ENCODE results near the gene SELENOI. TPM values are rescaled to one million over a fixed set of nuclear protein-coding genes. Genes with fewer than 3 reads are reported as not detected.
"Not testable (repeated sequence)": the region's sequence is repeated elsewhere in the genome, so short reads cannot be mapped to it uniquely, and the experiment has no call there.

SELENOI gene
- total RNA-seq, 1 donor from 2014 or later, result 13.0 TPM

DNA sequence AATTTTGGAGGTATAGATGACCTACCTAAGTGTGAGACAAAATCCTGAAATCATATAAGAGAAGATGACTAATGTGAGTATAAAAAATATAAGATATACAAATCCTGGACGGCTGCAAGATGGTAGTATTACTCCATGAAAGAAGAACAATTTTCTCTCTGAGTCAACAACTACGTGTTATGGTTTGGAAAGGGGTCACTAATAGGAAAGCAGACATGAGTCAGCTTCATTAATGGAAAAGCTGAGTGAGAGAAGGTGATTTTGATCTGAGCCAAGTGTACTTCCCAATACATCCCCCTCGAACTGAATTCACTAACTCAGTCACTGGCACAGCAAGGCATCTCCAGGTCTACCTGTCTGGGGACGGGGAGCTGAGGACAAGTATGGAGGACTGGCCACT, 20.1 kb upstream of the SELENOI start:
- H3K27me3 ChIP-seq (ENCODE audit: control insufficient read depth in 3 of 3, insufficient read depth in 3 of 3, low read length in 3 of 3), result no peaks in the 10 kb centered on the region
- no peak overlapping the region for H3K9ac ChIP-seq (ENCODE audit: low read depth in 1 of 3, low read length in 3 of 3)
- no peaks in the 10 kb centered on the region for H3K36me3 ChIP-seq (ENCODE audit: control insufficient read depth in 3 of 3, insufficient read depth in 3 of 3, low read length in 3 of 3)
- no peak overlapping the region for H3K4me3 ChIP-seq (ENCODE audit: low read length in 3 of 3)
- H3K4me1 ChIP-seq (ENCODE audit: control insufficient read depth in 3 of 3, insufficient read depth in 3 of 3, low read length in 3 of 3), result peaks cover 0 to 4% (median 0%) of the 10 kb centered on the region in 3 donors
- H3K27ac ChIP-seq (ENCODE audit: low read depth, low read length), result no peak overlapping the region
- no peaks in the 10 kb centered on the region for H3K9me3 ChIP-seq (ENCODE audit: control insufficient read depth in 3 of 3, low read length in 3 of 3)

DNA sequence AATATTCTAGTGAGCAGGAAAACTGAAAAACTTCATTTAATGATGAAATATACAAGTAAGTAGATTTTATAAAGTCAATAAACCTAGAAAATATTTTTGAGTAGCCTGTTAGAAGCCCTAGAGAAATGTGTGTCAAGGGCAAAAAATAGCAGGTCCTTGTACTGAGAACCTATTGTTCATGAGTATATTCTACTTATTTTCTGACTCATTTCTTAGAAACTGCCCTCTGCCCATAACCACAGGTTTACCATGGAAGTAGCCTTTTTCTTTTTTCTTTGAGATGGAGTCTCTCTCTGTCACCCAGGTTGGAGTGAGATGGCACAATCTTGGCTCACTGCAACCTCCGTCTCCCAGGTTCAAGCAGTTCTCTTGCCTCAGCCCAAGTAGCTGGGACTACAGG, 19.4 kb upstream of the SELENOI start:
- no peaks in the 10 kb centered on the region for H3K27me3 ChIP-seq (ENCODE audit: control insufficient read depth in 3 of 3, insufficient read depth in 3 of 3, low read length in 3 of 3)
- H3K36me3 ChIP-seq (ENCODE audit: control insufficient read depth in 3 of 3, insufficient read depth in 3 of 3, low read length in 3 of 3), result no peaks in the 10 kb centered on the region
- H3K4me3 ChIP-seq (ENCODE audit: low read length in 3 of 3), result no peak overlapping the region
- H3K9ac ChIP-seq (ENCODE audit: low read depth in 1 of 3, low read length in 3 of 3), result no peak overlapping the region
- H3K4me1 ChIP-seq (ENCODE audit: control insufficient read depth in 3 of 3, insufficient read depth in 3 of 3, low read length in 3 of 3), result peaks cover 0 to 4% (median 0%) of the 10 kb centered on the region in 3 donors
- no peak overlapping the region for H3K27ac ChIP-seq (ENCODE audit: low read depth, low read length)
- H3K9me3 ChIP-seq (ENCODE audit: control insufficient read depth in 3 of 3, low read length in 3 of 3), result no peaks in the 10 kb centered on the region

DNA sequence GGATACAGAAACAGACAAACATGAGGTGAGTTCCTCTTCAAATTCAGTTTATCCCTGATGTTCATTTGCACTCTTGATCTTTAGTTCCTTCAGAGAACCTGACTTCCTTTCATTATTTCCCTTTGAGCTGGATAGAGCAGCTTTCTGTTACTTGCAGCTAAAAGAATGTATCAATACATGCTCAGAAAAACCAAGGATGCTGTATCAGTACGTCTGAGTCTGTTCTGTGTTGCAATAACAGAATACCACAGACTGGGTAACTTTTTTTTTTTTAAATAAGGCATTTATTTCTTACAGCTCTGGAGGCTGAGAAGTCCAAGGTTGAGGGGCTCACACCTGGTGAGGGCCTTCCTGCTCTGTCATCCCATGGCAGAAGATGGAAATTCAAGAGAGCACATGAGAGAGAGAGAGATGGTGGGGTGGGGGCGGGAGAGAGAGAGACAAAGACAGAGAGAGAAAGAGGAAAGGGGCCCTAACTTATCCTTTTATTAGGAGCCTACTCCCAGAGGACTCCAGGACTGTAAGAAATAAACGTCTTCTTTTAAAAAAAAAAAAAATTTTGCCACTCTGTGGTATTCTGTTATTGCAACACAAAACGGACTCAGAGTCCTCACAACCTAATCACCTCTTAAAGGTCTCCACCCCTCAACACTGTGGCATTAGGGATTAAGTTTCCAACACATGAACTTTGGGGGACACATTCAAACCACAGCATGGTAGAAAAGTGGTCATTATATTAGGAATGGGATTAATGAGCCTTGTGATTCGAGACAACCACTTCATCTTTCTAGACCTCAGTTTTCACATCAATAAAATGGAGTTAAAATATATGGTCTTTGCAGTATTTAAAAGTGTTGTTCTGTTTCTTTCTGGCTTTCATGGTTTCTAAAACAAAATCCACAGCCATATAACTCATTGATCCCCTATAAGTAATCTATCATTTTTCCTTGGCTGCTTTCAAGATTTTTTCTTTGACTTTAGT, 18.4 kb upstream of the SELENOI start:
- Histone ChIP-seq H3K36me3 (ENCODE audit: control insufficient read depth in 3 of 3, insufficient read depth in 3 of 3, low read length in 3 of 3) (no peaks in the 10 kb centered on the region), H3K4me3 (ENCODE audit: low read length in 3 of 3) (no peak overlapping the region), H3K4me1 (ENCODE audit: control insufficient read depth in 3 of 3, insufficient read depth in 3 of 3, low read length in 3 of 3) (peaks cover 0 to 4% (median 0%) of the 10 kb centered on the region in 3 donors), H3K27me3 (ENCODE audit: control insufficient read depth in 3 of 3, insufficient read depth in 3 of 3, low read length in 3 of 3) (no peaks in the 10 kb centered on the region), H3K9ac (ENCODE audit: low read depth in 1 of 3, low read length in 3 of 3) (no peak overlapping the region), H3K27ac (ENCODE audit: low read depth, low read length) (no peak overlapping the region), H3K9me3 (ENCODE audit: control insufficient read depth in 3 of 3, low read length in 3 of 3) (no peaks in the 10 kb centered on the region)

DNA sequence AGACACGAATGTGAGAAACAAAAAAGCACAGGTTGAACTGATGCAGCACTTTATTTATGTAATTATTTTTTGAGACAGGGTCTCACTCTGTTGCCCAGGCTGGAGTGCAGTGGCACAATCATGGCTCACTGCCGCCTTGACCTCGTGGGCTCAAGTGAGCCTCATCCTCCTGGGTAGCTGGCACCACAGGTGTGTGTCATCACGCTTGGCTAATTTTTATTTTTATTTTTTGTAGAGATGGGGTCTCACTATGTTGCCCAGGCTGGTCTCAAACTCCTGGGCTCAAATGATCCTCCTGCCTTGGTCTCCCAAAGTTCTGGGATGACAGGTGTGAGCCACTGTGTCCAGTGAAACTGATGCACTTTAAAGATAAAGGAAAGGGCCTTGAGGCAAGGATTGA, 16.9 kb upstream of the SELENOI start:
- H3K36me3 ChIP-seq (ENCODE audit: control insufficient read depth in 3 of 3, insufficient read depth in 3 of 3, low read length in 3 of 3); H3K27ac ChIP-seq (ENCODE audit: low read depth, low read length); H3K4me1 ChIP-seq (ENCODE audit: control insufficient read depth in 3 of 3, insufficient read depth in 3 of 3, low read length in 3 of 3); H3K9me3 ChIP-seq (ENCODE audit: control insufficient read depth in 3 of 3, low read length in 3 of 3); H3K27me3 ChIP-seq (ENCODE audit: control insufficient read depth in 3 of 3, insufficient read depth in 3 of 3, low read length in 3 of 3); H3K4me3 ChIP-seq (ENCODE audit: low read length in 3 of 3); H3K9ac ChIP-seq (ENCODE audit: low read depth in 1 of 3, low read length in 3 of 3): not testable (repeated sequence)

DNA sequence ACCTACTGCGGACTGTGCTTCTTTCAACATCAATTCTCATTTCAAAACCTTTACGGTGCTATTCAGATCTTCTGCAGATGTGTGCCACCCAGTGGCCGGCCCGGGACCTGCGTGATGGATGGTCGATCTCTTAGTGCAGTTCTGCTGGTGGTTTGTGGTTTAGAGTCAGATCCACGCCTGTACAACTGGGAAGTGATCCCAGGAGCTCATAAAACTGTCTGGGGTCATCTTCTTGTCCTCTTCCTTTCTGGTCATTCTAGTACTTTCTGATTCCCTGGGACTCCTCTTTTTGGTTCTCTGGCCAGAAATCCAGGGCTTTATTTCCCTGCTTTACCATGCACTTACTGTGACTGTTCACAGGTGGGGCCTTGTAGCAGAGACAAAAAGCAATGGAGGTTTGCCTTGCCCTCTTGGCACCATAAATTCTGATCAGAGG, 15.8 kb upstream of the SELENOI start:
- Histone ChIP-seq H3K36me3 (ENCODE audit: control insufficient read depth in 3 of 3, insufficient read depth in 3 of 3, low read length in 3 of 3) (no peaks in the 10 kb centered on the region), H3K9me3 (ENCODE audit: control insufficient read depth in 3 of 3, low read length in 3 of 3) (no peaks in the 10 kb centered on the region), H3K27me3 (ENCODE audit: control insufficient read depth in 3 of 3, insufficient read depth in 3 of 3, low read length in 3 of 3) (no peaks in the 10 kb centered on the region), H3K4me3 (ENCODE audit: low read length in 3 of 3) (no peak overlapping the region), H3K27ac (ENCODE audit: low read depth, low read length) (no peak overlapping the region), H3K9ac (ENCODE audit: low read depth in 1 of 3, low read length in 3 of 3) (no peak overlapping the region), H3K4me1 (ENCODE audit: control insufficient read depth in 3 of 3, insufficient read depth in 3 of 3, low read length in 3 of 3) (peaks cover 0 to 4% (median 0%) of the 10 kb centered on the region in 3 donors)

DNA sequence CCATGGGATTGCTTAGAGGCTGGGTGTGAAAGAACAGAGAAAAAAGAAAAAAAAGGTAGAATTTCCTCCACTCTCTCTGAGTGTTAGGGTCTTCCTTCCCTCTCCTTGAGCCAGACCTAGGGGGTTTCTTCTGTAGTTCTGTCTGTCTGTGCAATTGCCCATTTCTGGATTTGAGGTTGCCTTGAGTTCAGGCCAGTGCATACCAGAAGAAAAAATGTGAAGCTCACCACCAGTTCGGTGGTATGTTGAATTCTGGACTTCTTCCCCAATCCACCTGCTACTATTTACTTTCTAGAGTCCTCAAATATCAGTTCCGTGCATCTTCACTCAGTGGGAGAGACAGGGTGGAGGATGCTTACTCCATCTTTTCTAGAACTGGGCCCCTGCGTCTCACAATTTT, 15.3 kb upstream of the SELENOI start:
- no peaks in the 10 kb centered on the region for H3K9me3 ChIP-seq (ENCODE audit: control insufficient read depth in 3 of 3, low read length in 3 of 3)
- no peaks in the 10 kb centered on the region for H3K36me3 ChIP-seq (ENCODE audit: control insufficient read depth in 3 of 3, insufficient read depth in 3 of 3, low read length in 3 of 3)
- no peak overlapping the region for H3K4me3 ChIP-seq (ENCODE audit: low read length in 3 of 3)
- no peak overlapping the region for H3K27ac ChIP-seq (ENCODE audit: low read depth, low read length)
- H3K4me1 ChIP-seq (ENCODE audit: control insufficient read depth in 3 of 3, insufficient read depth in 3 of 3, low read length in 3 of 3), result peaks cover 0 to 4% (median 0%) of the 10 kb centered on the region in 3 donors
- no peaks in the 10 kb centered on the region for H3K27me3 ChIP-seq (ENCODE audit: control insufficient read depth in 3 of 3, insufficient read depth in 3 of 3, low read length in 3 of 3)
- H3K9ac ChIP-seq (ENCODE audit: low read depth in 1 of 3, low read length in 3 of 3), result no peak overlapping the region

DNA sequence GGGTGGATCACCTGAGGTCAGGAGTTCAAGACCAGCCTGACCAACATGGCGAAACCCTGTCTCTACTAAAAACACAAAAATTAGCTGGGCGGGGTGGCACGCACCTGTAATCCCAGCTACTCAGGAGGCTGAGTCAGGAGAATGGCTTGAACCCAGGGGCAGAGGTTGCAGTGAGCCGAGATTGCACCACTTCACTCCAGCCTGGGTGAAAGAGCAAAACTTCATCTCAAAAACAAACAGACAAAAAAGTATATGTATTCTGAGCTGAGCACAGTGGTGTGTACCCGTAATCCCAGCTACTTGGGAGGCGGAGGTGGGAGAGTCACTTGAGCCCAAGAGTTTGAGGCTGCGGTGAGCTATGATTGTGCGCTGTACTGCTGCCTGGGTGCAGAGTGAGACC, 14.6 kb upstream of the SELENOI start:
- H3K27me3 ChIP-seq (ENCODE audit: control insufficient read depth in 3 of 3, insufficient read depth in 3 of 3, low read length in 3 of 3); H3K9ac ChIP-seq (ENCODE audit: low read depth in 1 of 3, low read length in 3 of 3); H3K4me3 ChIP-seq (ENCODE audit: low read length in 3 of 3); H3K36me3 ChIP-seq (ENCODE audit: control insufficient read depth in 3 of 3, insufficient read depth in 3 of 3, low read length in 3 of 3); H3K4me1 ChIP-seq (ENCODE audit: control insufficient read depth in 3 of 3, insufficient read depth in 3 of 3, low read length in 3 of 3); H3K27ac ChIP-seq (ENCODE audit: low read depth, low read length); H3K9me3 ChIP-seq (ENCODE audit: control insufficient read depth in 3 of 3, low read length in 3 of 3): not testable (repeated sequence)

DNA sequence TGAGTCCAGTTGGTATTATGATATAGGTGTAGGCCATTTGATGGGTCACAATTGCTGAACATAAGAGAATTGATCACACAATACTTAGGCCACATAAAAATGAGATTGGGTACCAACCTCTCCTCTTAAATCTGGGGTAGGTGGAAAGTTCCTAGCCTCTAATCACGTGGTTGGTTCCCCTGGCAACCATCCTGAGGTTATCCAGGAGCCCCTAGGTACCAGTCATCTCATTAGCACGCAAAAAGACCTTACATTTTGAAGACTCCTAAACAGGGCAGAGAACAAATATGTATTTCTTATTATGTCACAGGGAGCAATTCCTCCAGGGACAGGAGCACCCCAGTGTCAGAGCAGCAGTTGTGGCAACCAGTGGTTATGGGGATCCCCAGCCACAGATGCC, 12.7 kb upstream of the SELENOI start:
- Histone ChIP-seq H3K27me3 (ENCODE audit: control insufficient read depth in 3 of 3, insufficient read depth in 3 of 3, low read length in 3 of 3) (no peaks in the 10 kb centered on the region), H3K27ac (ENCODE audit: low read depth, low read length) (no peak overlapping the region), H3K9ac (ENCODE audit: low read depth in 1 of 3, low read length in 3 of 3) (no peak overlapping the region), H3K36me3 (ENCODE audit: control insufficient read depth in 3 of 3, insufficient read depth in 3 of 3, low read length in 3 of 3) (no peaks in the 10 kb centered on the region), H3K9me3 (ENCODE audit: control insufficient read depth in 3 of 3, low read length in 3 of 3) (no peaks in the 10 kb centered on the region), H3K4me1 (ENCODE audit: control insufficient read depth in 3 of 3, insufficient read depth in 3 of 3, low read length in 3 of 3) (peaks cover 0 to 4% (median 0%) of the 10 kb centered on the region in 3 donors), H3K4me3 (ENCODE audit: low read length in 3 of 3) (no peak overlapping the region)

DNA sequence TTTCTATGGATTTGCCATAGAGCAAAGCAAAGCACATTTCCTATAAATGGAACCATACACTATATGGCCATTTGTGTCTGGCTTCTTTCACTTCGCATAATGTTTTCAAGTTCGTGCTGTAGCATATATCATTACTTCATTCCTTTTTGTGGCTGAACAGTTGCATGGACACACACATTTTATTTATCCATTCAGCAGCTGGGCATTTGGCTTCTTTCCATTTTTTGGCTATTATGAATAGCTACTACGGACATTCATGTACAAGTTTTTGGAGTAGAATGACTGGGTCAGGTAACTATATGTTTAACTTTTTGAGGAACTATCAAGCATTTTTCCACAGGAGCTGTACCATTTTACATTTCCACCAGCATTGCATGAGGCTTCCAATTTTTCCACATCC, 10.7 kb upstream of the SELENOI start:
- peaks cover 0 to 3% (median 0%) of the 10 kb centered on the region in 3 donors for H3K4me1 ChIP-seq (ENCODE audit: control insufficient read depth in 3 of 3, insufficient read depth in 3 of 3, low read length in 3 of 3)
- H3K9ac ChIP-seq (ENCODE audit: low read depth in 1 of 3, low read length in 3 of 3), result no peak overlapping the region
- H3K9me3 ChIP-seq (ENCODE audit: control insufficient read depth in 3 of 3, low read length in 3 of 3), result no peaks in the 10 kb centered on the region
- H3K36me3 ChIP-seq (ENCODE audit: control insufficient read depth in 3 of 3, insufficient read depth in 3 of 3, low read length in 3 of 3), result no peaks in the 10 kb centered on the region
- H3K27ac ChIP-seq (ENCODE audit: low read depth, low read length), result no peak overlapping the region
- H3K4me3 ChIP-seq (ENCODE audit: low read length in 3 of 3), result no peak overlapping the region
- no peaks in the 10 kb centered on the region for H3K27me3 ChIP-seq (ENCODE audit: control insufficient read depth in 3 of 3, insufficient read depth in 3 of 3, low read length in 3 of 3)

DNA sequence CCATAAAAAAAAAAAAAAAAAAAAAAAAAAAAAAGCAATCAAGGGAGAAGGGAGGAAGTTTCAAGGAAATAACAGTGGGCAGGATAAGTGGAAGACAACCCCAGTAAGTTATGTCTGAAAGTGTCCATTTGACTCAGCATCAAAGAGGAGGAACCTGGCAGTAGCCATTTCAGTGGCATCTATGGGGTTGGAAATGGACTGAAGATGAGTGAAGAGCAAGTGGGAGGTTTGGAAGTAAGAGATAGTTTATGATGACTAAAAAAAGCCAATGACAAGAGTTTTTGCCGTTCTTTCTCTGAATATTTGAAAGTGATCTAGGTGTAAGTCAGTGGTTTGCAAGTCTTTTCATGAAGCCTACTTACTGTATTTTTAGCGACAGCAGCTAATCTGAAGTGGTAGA, 9.2 kb upstream of the SELENOI start:
- H3K9ac ChIP-seq (ENCODE audit: low read depth in 1 of 3, low read length in 3 of 3), result no peak overlapping the region
- H3K4me3 ChIP-seq (ENCODE audit: low read length in 3 of 3), result no peak overlapping the region
- no peaks in the 10 kb centered on the region for H3K9me3 ChIP-seq (ENCODE audit: control insufficient read depth in 3 of 3, low read length in 3 of 3)
- H3K36me3 ChIP-seq (ENCODE audit: control insufficient read depth in 3 of 3, insufficient read depth in 3 of 3, low read length in 3 of 3), result no peaks in the 10 kb centered on the region
- no peaks in the 10 kb centered on the region for H3K27me3 ChIP-seq (ENCODE audit: control insufficient read depth in 3 of 3, insufficient read depth in 3 of 3, low read length in 3 of 3)
- no peaks in the 10 kb centered on the region for H3K4me1 ChIP-seq (ENCODE audit: control insufficient read depth in 3 of 3, insufficient read depth in 3 of 3, low read length in 3 of 3)
- no peak overlapping the region for H3K27ac ChIP-seq (ENCODE audit: low read depth, low read length)
